Measurements from ENCODE around the gene AHI1.
A peak's percentile ranks its signal among the peaks of the same experiment; 100 is the strongest.

The AHI1 gene

DNA sequence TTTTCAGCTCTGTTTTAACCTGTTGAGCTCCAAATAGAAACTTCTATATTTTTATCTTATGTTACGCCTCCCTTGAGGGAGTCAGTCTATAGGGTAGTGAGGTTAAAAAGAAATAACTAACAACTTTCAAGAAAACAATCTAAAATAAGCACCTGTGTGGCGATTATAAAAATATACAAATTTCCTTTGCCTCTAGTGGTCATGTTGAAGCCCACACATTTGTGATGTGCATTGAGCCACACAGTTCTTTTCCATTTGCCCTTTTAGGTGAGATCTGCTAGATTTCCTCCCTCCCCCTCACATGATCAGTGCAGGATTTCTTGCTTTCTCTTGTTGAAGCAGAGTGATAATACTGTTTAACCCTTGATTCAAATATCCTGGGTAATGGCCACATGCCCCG is 232.3 kb downstream of the AHI1 start:
- DNase-seq (ENCODE audit: low read depth): no peak
- H3K4me3 ChIP-seq (ENCODE audit: control insufficient read depth, low read depth, low read length): no peak overlapping the region
- TF ChIP-seq, protein P1, sequence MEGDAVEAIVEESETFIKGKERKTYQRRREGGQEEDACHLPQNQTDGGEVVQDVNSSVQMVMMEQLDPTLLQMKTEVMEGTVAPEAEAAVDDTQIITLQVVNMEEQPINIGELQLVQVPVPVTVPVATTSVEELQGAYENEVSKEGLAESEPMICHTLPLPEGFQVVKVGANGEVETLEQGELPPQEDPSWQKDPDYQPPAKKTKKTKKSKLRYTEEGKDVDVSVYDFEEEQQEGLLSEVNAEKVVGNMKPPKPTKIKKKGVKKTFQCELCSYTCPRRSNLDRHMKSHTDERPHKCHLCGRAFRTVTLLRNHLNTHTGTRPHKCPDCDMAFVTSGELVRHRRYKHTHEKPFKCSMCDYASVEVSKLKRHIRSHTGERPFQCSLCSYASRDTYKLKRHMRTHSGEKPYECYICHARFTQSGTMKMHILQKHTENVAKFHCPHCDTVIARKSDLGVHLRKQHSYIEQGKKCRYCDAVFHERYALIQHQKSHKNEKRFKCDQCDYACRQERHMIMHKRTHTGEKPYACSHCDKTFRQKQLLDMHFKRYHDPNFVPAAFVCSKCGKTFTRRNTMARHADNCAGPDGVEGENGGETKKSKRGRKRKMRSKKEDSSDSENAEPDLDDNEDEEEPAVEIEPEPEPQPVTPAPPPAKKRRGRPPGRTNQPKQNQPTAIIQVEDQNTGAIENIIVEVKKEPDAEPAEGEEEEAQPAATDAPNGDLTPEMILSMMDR (IDR thresholded peaks at IDR 0.05; ENCODE audit: control insufficient read depth, insufficient read depth, low read depth, low read length, missing control alignments): no peak

DNA sequence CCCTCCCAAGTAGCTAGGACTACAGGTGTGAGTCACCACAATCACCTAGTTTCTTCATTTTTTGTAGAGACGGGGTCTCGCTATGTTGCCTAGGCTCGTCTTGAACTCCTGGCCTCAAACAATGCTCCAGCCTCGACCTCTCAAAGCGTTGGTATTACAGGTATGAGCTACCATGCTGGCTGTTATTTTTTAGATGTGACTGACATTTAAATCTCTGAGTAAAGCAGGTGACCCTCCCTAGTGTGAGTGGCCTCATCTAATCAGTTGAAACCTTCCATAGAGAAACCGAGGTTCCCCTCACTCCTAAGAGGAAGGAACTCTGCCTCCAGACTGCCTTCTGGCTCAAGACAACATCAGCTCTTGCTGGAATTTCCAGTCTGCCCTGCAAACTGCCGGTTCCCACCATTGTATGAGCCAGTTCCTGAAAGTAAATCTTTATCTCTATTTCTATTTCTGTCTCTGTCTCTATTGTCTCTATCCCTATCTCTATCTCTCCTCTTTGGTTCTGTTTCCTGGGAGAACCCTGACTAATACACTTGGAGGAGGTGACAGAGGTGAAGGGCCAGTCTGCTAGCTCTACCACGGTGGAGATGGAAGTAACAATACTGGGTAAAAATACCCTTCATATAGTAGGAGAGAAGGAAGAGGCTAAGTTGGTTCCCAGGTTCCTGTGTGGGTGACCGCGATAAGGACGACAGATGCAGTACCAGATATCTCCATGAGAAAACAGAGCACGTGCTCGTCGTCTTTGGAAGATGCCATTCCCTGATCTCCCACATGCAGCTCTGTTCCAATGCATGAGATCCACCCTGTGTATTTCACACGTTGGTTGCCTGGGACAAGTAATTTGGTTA is 235.4 kb downstream of the AHI1 start:
- DNase-seq (ENCODE audit: low read depth): no peak
- TF ChIP-seq, protein P1 (IDR thresholded peaks at IDR 0.05; ENCODE audit: control insufficient read depth, insufficient read depth, low read depth, low read length, missing control alignments): no peak
- H3K4me3 ChIP-seq (ENCODE audit: control insufficient read depth, low read depth, low read length): no peak overlapping the region

DNA sequence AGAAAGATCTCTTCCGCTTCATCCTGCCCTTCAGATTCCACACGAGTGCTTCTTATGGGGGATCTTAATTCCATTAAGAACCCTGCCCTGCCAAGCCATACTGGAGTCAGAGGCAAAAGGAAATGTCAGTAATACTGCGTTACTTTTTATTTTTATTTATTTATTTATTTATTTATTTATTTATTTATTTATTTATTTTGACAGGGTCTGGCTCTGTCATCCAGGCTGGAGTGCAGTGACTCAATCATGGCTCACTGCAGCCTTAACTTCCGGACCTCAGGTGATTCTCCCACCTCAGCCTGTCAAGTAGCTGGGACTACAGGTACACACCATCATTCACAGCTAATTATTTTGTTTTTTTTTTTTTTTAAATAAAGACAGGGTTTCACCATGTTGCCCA is 236.9 kb downstream of the AHI1 start:
- no peak for DNase-seq (ENCODE audit: low read depth)
- TF ChIP-seq, protein P1 (IDR thresholded peaks at IDR 0.05; ENCODE audit: control insufficient read depth, insufficient read depth, low read depth, low read length, missing control alignments): no peak
- H3K4me3 ChIP-seq (ENCODE audit: control insufficient read depth, low read depth, low read length): no peak overlapping the region

DNA sequence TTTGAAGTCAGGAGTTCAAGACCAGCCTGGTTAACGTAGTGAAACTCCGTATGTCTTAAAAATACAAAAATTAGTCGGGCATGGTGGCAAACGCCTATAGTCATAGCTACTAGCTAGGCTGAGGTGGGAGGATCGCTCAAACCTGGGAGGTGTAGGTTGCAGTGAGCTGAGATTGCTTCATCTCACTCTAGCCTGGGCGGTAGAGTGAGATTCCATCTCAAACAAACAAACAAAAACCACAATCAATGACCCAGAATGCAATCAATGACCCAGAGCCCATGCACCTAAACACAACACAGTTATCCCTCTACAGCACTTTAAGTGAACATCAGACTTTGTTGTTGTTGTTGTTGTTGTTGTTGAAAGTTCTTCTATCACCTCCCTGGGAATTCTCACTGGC is 238.6 kb downstream of the AHI1 start:
- H3K4me3 ChIP-seq (ENCODE audit: control insufficient read depth, low read depth, low read length): no peak overlapping the region
- TF ChIP-seq, protein P1 (IDR thresholded peaks at IDR 0.05; ENCODE audit: control insufficient read depth, insufficient read depth, low read depth, low read length, missing control alignments): no peak
- DNase-seq (ENCODE audit: low read depth): no peak

DNA sequence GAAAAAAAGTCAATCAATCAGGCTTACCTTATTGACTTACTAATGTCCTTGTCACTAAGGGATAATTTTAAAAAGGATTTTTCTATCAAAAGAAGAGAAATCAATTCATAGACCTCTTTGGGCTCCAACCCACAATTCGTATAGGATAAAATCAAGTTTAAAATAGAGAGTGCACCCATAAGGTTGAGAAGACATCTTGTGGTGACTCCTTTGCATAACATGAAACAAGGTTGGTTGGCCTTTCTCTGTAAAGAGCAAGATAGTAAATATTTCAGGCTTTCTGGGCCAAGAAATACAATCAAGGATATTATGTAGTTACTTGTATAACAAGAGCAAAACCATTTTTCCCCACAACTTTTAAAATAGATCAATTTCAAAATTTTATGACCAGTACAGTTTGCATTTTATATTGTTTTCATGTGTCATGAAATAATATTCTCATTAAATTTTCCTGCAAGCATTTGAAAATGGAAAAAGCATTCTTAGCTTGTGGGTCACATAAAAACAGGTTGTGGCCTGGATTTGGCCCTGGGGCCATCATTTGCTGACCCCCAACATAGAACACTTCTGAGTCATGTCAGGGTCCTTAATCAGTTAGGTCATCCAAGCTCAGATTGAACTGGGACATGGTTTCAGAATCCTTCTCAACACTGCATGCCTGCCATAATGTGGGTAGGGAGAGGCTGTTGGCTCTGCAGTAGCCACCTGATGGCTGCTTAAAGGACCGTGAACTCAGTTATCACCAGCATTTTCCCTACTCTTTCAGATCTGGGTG is 239.7 kb downstream of the AHI1 start:
- H3K4me3 ChIP-seq (ENCODE audit: control insufficient read depth, low read depth, low read length): no peak overlapping the region
- DNase-seq (ENCODE audit: low read depth): no peak
- TF ChIP-seq, protein P1 (IDR thresholded peaks at IDR 0.05; ENCODE audit: control insufficient read depth, insufficient read depth, low read depth, low read length, missing control alignments): peak; percentile 19

DNA sequence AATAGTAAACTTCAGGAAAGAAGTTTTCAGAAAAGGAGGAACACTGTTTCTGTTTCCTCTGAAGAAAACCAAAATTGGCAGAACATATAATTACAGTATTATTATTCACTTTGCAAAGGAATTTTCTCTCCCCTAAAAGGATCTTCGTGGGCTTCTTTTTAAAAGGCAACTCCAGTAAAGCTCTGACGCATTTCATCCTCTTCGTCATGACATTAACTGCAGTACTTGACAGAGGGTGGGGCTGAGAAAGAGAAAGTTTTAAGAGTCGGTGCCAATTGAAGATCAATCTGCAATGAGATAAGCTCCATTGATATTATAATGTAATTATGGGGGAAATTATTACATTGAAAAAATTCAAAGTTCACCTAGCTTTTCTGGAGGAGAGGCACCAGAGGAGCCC is 240.7 kb downstream of the AHI1 start:
- TF ChIP-seq, protein P1 (IDR thresholded peaks at IDR 0.05; ENCODE audit: control insufficient read depth, insufficient read depth, low read depth, low read length, missing control alignments): no peak
- DNase-seq (ENCODE audit: low read depth): no peak
- no peak overlapping the region for H3K4me3 ChIP-seq (ENCODE audit: control insufficient read depth, low read depth, low read length)
